MM.1S (cell line): ENCODE results near the gene SUFU.

Source experiments
- DNase-seq: peaks from one replicate; pipeline ENCODE4 v3.0.0-alpha.2; 2015
- H2AFZ ChIP-seq: fragments of 300-600 bp; sonication (generic); 2 replicates; pipeline ENCODE4 v1.6.0; 2016; ENCODE audit warnings: antibody characterized with exemption, low read length
- H3F3A ChIP-seq: fragments of 300-600 bp; sonication (generic); 2 replicates; pipeline ENCODE4 v1.6.1; 2016; ENCODE audit warnings: mild to moderate bottlenecking, antibody characterized with exemption, low read length, moderate library complexity, mixed read lengths; ENCODE audit not compliant: insufficient read depth
- H3K27ac ChIP-seq: fragments of 300-600 bp; sonication (generic); 2 replicates; pipeline ENCODE4 v1.5.1; 2016; ENCODE audit warnings: mild to moderate bottlenecking, low read length
- H3K27me3 ChIP-seq: fragments of 300-600 bp; sonication (generic); replicated peaks from 2 replicates; pipeline ENCODE4 v1.6.0; 2016; ENCODE audit warnings: low read length; ENCODE audit not compliant: insufficient read depth
- H3K36me3 ChIP-seq: fragments of 300-600 bp; sonication (generic); replicated peaks from 2 replicates; pipeline ENCODE4 v1.6.1; 2016; ENCODE audit warnings: mild to moderate bottlenecking, low read length, mixed read lengths; ENCODE audit not compliant: insufficient read depth
- H3K4me1 ChIP-seq: fragments of 300-600 bp; sonication (generic); 2 replicates; pipeline ENCODE4 v1.6.1; 2016; ENCODE audit warnings: low read length, mixed read lengths
- H3K4me2 ChIP-seq: fragments of 300-600 bp; sonication (generic); 2 replicates; pipeline ENCODE4 v1.6.0; 2016; ENCODE audit warnings: low read depth, low read length
- H3K4me3 ChIP-seq: fragments of 300-600 bp; sonication (generic); 2 replicates; pipeline ENCODE4 v1.5.1; 2016; ENCODE audit warnings: low read length, mixed read lengths
- H3K79me2 ChIP-seq: fragments of 300-600 bp; sonication (generic); 2 replicates; pipeline ENCODE4 v1.6.1; 2016; ENCODE audit warnings: mixed run types, low read length, mixed read lengths
- H3K9ac ChIP-seq: fragments of 300-600 bp; sonication (generic); 2 replicates; pipeline ENCODE4 v1.6.1; 2016; ENCODE audit warnings: low read length, mixed read lengths
- H3K9me2 ChIP-seq: fragments of 300-600 bp; sonication (generic); replicated peaks from 2 replicates; pipeline ENCODE4 v1.6.1; 2016; ENCODE audit warnings: mild to moderate bottlenecking, low read length, mixed read lengths; ENCODE audit not compliant: insufficient read depth
- H3K9me3 ChIP-seq: fragments of 300-600 bp; sonication (generic); replicated peaks from 2 replicates; pipeline ENCODE4 v1.6.1; 2016; ENCODE audit warnings: mild to moderate bottlenecking, low read length, mixed read lengths; ENCODE audit not compliant: insufficient read depth
- H4K20me1 ChIP-seq: fragments of 300-600 bp; sonication (generic); 2 replicates; pipeline ENCODE4 v1.6.1; 2016; ENCODE audit warnings: mild to moderate bottlenecking, low read length, moderate library complexity, mixed read lengths; ENCODE audit not compliant: insufficient read depth
- CTCF ChIP-seq: fragments of 300-600 bp; sonication (generic); IDR thresholded peaks from 2 replicates; pipeline ENCODE4 v1.5.1; 2016; ENCODE audit warnings: antibody characterized with exemption, low read length, mixed read lengths
- EZH2 ChIP-seq: fragments of 300-600 bp; sonication (generic); optimal IDR thresholded peaks from 2 replicates; pipeline ENCODE3; 2017; ENCODE audit warnings: low read depth, mild to moderate bottlenecking, antibody characterized with exemption, low read length, mixed read lengths
- EZH2phosphoT487 ChIP-seq: fragments of 300-600 bp; sonication (generic); IDR thresholded peaks from 2 replicates; pipeline ENCODE4 v1.6.1; 2018; ENCODE audit warnings: antibody characterized with exemption, low read length

The SUFU gene

GRCh38 chr10:102600816-102601215 is 97.0 kb downstream of the SUFU start:
- no peaks in the 10 kb centered on the region for H3K36me3 ChIP-seq
- no peak overlapping the region for H3K27ac ChIP-seq
- TF ChIP-seq CTCF (no peak), EZH2 (no peak), EZH2phosphoT487 (no peak)
- no peaks in the 10 kb centered on the region for H3K9me3 ChIP-seq
- no peaks in the 10 kb centered on the region for H3F3A ChIP-seq
- no peaks in the 10 kb centered on the region for H3K79me2 ChIP-seq
- no peaks in the 10 kb centered on the region for H3K27me3 ChIP-seq
- H3K9ac ChIP-seq = no peak overlapping the region
- no peaks in the 10 kb centered on the region for H4K20me1 ChIP-seq
- H3K4me2 ChIP-seq = no peak overlapping the region
- no peak overlapping the region for H2AFZ ChIP-seq
- no peak for DNase-seq
- no peaks in the 10 kb centered on the region for H3K4me1 ChIP-seq
- H3K9me2 ChIP-seq = no peaks in the 10 kb centered on the region
- no peak overlapping the region for H3K4me3 ChIP-seq

- H3K36me3 ChIP-seq = no peaks in the 10 kb centered on the region
These were observed 97.9 kb downstream of the SUFU start for GRCh38 chr10:102601639-102602038.

GRCh38 chr10:102602272-102603045 is 98.7 kb downstream of the SUFU start:
- Histone ChIP-seq H3K9me2 (no peaks in the 10 kb centered on the region), H3K79me2 (no peaks in the 10 kb centered on the region), H3K27ac (no peak overlapping the region), H3F3A (no peaks in the 10 kb centered on the region), H2AFZ (no peak overlapping the region), H3K4me2 (no peak overlapping the region), H3K9ac (no peak overlapping the region), H4K20me1 (no peaks in the 10 kb centered on the region), H3K4me3 (no peak overlapping the region), H3K27me3 (no peaks in the 10 kb centered on the region), H3K4me1 (no peaks in the 10 kb centered on the region), H3K36me3 (no peaks in the 10 kb centered on the region), H3K9me3 (no peaks in the 10 kb centered on the region)
- TF ChIP-seq EZH2 = no peak
- no peak for TF ChIP-seq CTCF
- no peak for TF ChIP-seq EZH2phosphoT487
- no peak for DNase-seq

More at GRCh38 chr10:102601639-102602038, 97.9 kb downstream of the SUFU start:
- no peaks in the 10 kb centered on the region for H3F3A ChIP-seq
- no peaks in the 10 kb centered on the region for H3K9me3 ChIP-seq
- H2AFZ ChIP-seq = no peak overlapping the region
- no peak for DNase-seq
- H4K20me1 ChIP-seq = no peaks in the 10 kb centered on the region
- H3K9me2 ChIP-seq = no peaks in the 10 kb centered on the region
- no peaks in the 10 kb centered on the region for H3K79me2 ChIP-seq
- no peak overlapping the region for H3K4me3 ChIP-seq
- H3K4me1 ChIP-seq = no peaks in the 10 kb centered on the region
- H3K27me3 ChIP-seq = no peaks in the 10 kb centered on the region
- H3K4me2 ChIP-seq = no peak overlapping the region
- TF ChIP-seq EZH2phosphoT487 (no peak), CTCF (no peak), EZH2 (no peak)
- H3K9ac ChIP-seq = no peak overlapping the region
- H3K27ac ChIP-seq = no peak overlapping the region
